HG03342 (cell line): ENCODE measurements around the gene SERPINC1.
A peak's percentile ranks its signal among the peaks of the same experiment; 100 is the strongest.
"Not testable (repeated sequence)": the region's sequence is repeated elsewhere in the genome, so short reads cannot be mapped to it uniquely, and the experiment has no call there.

Source experiments
- ATAC-seq: cut with Tn5 transposase; IDR thresholded peaks from one replicate; pipeline ENCODE4 v1.9.1; 2021; ENCODE audit warnings: mild to moderate bottlenecking, moderate library complexity; ENCODE audit not compliant: unreplicated experiment

Gene SERPINC1

GRCh38 chr1:173894189-173894588, 22.9 kb downstream of the SERPINC1 start:
- no peak for ATAC-seq

- no peak for ATAC-seq
Observed at GRCh38 chr1:173893611-173894010, 23.5 kb downstream of the SERPINC1 start.

GRCh38 chr1:173889885-173890284, 27.2 kb downstream of the SERPINC1 start:
- ATAC-seq: no peak

GRCh38 chr1:173888749-173889148, 28.4 kb downstream of the SERPINC1 start:
- no peak for ATAC-seq

- ATAC-seq: no peak
Observed at GRCh38 chr1:173887627-173888026, 29.5 kb downstream of the SERPINC1 start.

- no peak for ATAC-seq
Observed at GRCh38 chr1:173886746-173887611, 30.1 kb downstream of the SERPINC1 start.

- ATAC-seq: no peak
Observed at GRCh38 chr1:173884701-173885100, 32.4 kb downstream of the SERPINC1 start.

- ATAC-seq: not testable (repeated sequence)
Observed at GRCh38 chr1:173881117-173881516, 36.0 kb downstream of the SERPINC1 start.

GRCh38 chr1:173878251-173878650, 38.9 kb downstream of the SERPINC1 start:
- ATAC-seq: no peak

GRCh38 chr1:173876732-173877131, 40.4 kb downstream of the SERPINC1 start:
- no peak for ATAC-seq

GRCh38 chr1:173871500-173871899, 45.6 kb downstream of the SERPINC1 start:
- ATAC-seq: no peak

GRCh38 chr1:173871091-173871490, 46.0 kb downstream of the SERPINC1 start:
- no peak for ATAC-seq

- ATAC-seq: no peak
Observed at GRCh38 chr1:173870252-173871075, 46.7 kb downstream of the SERPINC1 start.

- no peak for ATAC-seq
Observed at GRCh38 chr1:173869021-173869359, 48.1 kb downstream of the SERPINC1 start.

- peak; percentile 55 for ATAC-seq
Observed at GRCh38 chr1:173868266-173869020, 48.7 kb downstream of the SERPINC1 start, which contains the start of gene ZBTB37. Gene ZBTB37, plus strand, starts transcription at chr1:173868380. Its CDS starts 1,846 bp downstream, at chr1:173870226.

- peak; percentile 63 for ATAC-seq
Observed at GRCh38 chr1:173867753-173868265, 49.3 kb downstream of the SERPINC1 start, which contains the start of gene GAS5. Gene GAS5, minus strand, starts transcription at chr1:173867989.

GRCh38 chr1:173867141-173867752, 49.9 kb downstream of the SERPINC1 start:
- ATAC-seq: peak; percentile 1

GRCh38 chr1:173866413-173867115, 50.6 kb downstream of the SERPINC1 start:
- no peak for ATAC-seq

- no peak for ATAC-seq
Observed at GRCh38 chr1:173865468-173866164, 51.5 kb downstream of the SERPINC1 start.
